TTC549 (cell line): Measurements from ENCODE around the gene FLYWCH2.

Experiments used
- FAIRE-seq: peaks from 2 replicates; lab custom pipeline; 2012; peaks lifted over from hg19 to GRCh38; lab: Jason Lieb, UNC

Gene FLYWCH2

DNA sequence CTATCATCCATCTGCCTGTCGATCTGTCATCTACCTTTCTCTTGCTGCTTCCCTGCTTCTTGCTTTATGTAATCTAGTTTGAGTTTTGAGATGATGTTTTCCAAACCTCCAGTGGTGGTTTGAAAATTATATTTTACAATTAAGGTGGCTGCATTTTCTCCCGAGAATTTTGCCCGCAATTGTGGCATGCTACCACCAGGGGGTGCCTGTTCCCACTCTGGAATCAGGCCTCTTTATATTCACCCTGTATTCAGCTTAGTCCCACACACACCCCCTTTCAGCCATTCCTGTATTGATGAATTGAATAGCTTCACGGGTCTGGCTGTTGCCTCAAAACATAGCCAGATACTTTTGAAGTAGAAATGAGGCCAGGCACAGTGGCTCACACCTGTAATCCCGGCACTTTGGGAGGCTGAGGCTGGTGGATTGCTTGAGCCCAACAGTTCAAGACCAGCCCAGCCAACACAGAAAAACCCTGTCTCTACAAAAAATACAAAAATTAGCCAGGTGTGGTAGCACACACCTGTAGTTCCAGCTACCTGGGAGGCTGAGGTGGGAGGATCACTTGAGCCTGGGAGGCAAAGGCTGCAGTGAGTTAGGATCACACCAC, 28.2 kb upstream of the FLYWCH2 start:
- FAIRE-seq = no peak

DNA sequence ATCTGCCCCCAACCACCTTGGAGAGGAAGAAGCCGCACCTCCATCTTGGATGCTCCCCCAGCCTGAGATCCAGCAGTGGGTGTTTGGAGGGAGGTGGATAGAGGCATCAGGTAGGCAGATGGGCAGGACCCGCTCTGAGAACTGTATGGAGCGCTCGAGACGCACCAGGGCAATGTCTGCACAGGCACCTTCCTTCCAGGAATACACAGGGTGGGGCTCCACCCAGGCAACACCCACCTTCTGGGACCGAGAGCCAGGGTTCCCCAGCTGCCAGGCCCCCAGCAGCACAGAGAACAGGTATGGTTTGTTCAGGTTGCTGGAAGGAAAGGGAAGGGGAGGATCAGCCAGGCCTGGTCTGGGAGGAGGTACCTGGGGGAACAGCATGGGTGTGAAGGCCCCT, 27.5 kb upstream of the FLYWCH2 start:
- FAIRE-seq = no peak

DNA sequence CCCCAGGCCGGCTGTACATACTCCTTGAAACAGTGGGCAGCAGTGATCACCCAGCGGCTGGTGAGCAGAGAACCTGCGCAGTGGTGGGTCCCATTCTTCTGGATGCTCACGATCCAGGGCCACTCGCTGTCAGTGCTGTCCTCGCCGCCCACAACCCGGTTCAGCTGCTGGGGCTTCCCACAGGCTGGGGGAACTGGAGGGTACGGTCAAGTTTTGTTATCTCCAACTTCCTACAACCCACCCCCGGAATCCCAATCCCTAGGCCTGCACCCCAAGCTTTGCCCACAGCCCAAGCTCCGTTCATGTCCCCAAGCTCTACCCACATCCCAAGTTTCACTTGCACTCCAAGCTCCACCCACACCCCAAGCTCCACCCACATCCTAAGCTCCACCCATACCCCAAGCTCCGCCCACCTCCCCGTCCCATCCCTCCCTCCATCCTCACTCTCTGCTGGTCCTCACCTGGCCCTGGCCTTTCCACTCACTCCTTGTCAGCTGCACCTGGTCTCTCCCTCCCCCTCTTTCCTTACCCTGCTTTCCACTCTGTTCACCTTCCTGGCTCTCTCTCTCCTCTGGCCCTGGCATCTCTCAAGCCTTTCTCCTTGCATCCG, 26.8 kb upstream of the FLYWCH2 start:
- FAIRE-seq = no peak

DNA sequence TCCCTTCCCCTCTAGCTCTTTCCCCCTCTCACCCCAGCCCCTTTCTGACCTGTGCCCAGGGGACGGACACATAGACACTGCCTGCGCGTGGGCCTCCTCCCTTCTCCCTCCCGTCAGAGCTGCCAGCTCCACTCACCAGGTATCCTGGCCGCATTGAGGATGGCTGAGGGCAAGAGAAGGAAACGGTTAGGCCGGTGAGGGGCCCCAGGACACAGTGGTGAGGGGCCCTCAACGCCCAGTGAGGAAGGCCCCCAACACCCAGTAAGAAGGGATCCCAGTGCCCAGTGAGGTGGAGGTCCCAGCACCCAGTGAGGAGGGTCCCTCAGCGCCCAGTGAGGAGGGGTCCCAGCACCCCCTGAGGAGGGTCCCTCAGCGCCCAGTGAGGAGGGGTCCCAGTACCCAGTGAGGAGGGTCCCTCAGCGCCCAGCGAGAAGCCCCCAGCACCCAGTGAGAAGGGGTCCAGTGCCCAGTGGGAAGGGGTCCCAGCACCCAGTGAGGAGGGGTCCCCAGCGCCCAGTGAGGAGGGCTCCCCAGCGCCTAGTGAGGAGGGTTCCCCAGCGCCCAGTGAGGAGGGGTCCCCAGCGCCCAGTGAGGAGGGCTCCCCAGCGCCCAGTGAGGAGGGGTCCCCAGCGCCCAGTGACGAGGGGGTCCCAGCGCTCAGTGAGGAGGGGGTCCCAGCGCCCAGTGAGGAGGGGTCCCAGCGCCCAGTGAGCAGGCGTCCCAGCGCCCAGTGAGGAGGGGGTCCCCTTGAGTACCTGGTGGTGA, 26.1 kb upstream of the FLYWCH2 start:
- FAIRE-seq = no peak

DNA sequence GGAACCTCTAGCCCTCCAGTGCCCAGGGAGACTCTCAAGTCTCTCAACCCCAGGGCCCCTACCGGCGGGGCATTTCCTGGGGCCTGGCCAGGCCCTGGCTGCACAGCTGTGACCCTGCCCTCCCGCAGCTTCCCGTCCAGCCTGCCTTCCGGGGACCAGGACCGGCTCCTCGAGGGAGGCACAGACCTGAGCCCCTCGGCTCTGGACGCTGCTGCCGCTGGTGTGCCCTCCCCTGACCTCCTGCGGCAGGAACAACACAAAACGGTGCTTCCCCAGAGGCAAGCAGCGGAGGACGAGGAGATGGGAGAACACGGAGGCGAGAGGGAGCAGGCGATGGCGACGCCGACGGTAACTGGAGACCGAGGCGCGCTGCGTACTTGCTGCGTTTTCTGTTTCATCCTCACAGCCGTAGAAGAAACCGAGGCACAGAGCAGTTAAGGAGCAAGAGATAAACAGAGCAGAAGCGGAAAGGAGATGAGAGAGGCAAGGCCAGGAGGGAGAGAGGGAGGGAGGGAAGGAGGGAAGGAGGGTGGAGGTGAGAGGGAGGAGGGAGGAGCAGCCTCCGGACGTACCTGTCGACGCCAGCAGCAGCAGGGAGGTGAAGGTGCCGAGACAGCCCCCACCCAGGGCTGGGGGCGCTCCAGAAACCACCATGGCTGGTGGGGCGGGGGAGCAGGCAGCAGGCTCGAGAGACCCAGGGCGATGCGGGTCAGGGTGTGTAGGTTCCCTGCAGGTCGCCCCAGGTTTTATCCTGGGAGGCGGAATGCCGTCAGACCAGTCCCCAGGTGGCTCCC, 25.4 kb upstream of the FLYWCH2 start, which contains the start of gene PRSS22:
PRSS22 (minus strand) TSS at position 720 of the 794 bp plus-strand sequence; CDS start at position 654, 66 bp downstream.
- no peak for FAIRE-seq

DNA sequence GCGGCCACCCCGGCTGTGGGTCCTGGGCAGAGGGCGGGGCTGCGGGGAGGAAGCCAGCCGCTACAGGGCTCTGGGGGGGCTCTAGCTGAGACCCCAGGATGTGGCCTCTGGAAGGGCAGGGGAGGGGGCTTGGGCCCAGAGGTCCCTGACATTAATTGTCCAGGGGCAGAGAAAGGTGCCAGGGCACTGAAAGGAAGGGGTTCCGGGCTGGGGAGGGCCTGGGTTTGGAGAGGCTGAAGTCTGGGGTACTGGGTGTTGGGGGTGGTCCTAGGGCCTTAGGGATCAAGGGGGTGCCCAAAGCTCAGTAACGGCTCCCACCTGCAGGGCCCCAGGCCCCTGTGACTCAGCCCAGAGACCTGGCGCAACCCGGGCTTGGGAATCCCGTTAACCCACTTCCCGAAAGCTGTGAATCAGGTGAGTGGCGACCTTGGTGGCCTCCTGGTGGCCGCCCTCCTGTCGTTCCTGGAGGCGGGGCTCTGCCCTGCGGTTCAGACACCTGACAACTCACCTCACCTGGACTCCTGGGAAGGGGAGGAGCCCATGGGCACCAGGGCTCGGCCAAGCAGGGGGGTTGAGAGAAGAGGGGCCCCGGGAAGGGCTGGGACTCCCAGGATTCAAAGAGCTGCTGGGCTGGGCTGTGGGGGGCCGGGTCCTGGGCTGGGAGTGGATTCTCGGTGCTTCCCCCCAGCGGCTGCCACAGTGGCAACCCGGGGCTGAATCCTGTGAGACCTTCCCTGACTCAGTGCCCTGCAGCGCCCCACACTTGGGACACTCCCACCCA, 24.6 kb upstream of the FLYWCH2 start:
- FAIRE-seq = no peak

DNA sequence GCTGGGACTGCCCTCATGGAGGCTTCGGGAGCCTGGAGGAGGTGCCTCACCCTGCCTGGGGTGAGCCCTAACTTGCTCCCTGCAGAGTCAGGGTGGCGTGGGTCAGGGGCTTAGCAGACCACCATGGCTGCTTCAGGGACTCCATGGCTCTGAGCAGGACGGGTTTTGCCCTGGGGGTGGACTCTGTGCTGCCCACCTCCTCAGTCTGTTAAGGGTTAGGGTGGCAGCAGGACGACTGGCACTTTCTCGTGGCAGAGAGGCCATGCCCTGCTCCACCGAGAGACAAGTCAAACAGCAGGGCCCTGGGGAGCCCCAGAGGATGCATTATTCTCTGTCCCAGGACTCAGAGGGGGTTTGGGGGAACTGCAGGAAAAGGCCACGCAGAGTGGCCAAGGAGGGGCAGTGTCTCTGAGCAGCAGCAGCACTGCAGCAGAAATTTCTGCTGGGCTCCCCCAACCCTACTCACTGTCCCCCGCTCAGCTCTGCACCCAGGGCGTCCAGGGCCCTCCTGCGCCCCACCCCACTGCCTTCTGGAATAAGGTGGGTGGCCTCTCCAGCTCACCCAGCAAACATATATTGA, 23.2 kb upstream of the FLYWCH2 start:
- FAIRE-seq = no peak

DNA sequence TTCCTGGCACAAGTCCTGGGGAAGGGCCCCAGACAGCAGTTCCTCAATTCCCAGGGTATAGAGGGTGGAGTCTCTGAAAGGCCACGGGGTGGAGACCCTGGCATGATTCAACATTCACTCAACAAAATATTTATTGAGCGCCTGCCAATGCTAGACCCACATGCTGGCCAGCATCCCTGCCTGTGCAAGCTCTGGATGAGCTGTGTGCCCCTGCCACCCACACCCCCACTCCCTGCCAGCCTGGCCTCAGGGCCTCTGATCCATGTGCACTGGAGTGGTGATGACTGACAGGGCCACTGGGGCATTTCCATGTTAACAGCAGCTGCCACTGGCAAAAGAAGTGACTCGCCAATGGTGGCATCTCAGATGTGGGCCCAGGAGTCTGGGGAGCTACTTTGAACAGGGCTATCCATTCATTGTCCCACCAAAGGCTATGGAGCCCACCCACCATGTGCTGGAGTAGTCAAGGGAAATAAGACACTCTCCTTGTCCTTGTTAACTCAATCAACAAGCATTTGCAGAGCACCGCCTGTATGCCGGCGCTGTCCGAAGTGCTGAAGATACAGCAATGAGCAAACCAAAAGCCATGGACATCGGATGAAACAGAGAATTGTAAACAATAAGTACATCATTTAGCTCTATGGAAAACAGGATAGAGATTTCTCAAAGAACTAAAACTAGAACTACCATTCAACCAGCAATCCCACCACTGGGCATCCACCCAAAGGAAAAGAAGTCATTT, 22.0 kb upstream of the FLYWCH2 start:
- FAIRE-seq = no peak

DNA sequence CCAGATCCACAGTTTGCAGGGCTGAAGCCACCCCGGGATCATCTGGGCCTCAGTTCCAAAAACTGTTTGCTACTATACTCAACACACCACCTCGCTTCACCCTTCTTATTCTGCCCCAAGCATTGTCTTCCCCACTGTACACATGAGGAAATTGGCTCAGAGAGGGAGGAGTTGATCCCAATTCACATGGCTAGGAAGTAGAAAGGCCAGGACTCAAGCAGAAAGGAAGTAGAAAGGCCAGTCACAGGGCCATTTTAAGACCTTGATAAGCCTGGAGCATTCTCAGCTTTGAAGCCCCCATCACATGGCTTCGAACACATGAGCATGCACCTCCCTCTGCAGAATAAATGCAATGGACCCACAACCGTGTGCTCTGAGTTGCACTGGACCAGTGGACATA, 17.4 kb upstream of the FLYWCH2 start:
- no peak for FAIRE-seq

DNA sequence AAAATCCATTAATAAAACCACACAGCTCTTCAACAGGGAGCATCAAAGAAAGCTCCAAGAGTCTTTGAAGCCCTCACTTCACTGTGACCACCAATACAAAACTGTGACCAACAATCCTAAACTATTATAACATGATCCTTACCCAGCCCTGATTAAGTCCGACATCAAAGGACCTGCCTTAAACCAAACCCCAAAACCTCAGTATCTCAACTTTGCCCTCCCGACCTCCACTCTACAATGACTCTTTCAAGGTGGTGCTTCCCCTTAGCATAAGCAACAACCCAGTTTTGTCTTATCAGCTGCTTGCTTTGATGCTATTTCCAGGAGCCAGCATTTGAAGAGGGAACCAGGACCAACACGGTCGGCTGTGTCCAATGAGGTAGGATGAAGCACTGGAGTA, 16.6 kb upstream of the FLYWCH2 start:
- no peak for FAIRE-seq

DNA sequence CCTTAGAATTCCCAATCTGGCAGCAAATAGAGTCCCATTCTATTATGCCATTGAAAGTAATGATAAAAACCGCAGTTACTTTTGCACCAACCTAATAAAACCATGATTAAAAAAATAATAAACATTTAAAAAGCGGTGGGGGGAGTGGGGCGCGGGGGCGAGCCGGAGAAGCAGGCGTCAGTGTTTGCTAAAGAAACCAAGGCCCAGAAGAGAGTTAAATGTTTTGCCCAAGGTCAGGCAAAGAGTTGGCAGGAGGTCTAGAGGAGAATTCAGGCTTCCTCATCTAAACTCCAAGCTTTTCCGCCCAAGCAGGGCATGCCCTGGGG, 15.4 kb upstream of the FLYWCH2 start:
- FAIRE-seq = no peak

DNA sequence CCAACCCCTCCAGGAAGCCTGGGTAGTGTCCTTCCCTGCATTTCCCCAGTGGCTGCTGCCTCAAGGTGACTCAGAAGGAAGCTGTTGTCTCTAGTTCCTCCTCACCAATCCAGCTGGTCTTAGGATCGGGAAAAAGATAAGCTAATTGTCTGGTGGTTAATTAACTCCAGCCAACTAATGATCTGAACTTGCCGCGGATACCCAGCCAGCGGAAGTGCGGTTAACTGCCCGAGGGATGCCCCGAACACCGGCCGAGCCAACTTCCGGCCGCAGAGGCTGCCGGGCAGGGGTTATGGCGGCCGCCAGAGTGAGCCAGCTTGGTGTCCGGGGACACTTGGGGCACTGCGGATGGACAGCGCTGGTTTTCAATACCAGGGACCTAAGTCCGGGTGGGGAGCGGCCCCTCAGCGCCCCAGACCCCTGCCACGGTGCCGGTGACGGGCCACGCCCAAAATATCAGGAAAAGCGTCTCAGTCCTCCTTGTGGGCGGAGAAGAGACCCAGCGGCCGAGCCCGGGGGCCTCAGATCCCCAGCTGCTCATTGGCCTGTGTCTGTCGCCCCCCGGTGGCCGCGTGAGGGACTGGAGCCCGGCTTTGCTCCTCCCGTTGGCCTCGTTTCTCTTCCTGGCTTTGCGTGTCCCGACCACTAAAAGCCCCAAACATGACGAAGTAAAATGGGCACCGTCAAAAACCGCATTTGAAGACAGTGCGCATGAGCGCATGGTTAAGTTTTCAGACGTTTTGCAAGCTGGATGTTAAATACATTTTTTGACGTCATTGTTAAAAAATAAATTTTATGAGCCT, 14.8 kb upstream of the FLYWCH2 start:
- no peak for FAIRE-seq

DNA sequence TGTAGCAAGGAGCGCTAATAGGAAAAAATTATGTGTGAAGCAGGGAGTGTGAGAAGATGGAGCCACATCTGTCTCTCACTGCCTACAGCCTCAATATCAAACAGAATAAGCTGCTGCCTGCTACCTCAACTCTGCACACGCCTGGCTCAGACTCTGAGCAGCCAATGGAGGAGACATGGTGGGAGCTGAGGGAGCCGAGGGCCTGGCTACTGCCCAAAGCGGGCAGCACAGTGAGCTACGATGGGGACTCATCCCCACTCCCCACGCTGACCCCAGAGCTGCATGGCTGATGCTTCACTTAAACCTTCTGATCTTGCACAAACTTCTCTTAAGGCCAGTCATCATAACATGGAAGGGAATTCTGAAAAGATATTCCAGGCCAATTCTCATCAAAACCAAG, 11.1 kb upstream of the FLYWCH2 start:
- no peak for FAIRE-seq

DNA sequence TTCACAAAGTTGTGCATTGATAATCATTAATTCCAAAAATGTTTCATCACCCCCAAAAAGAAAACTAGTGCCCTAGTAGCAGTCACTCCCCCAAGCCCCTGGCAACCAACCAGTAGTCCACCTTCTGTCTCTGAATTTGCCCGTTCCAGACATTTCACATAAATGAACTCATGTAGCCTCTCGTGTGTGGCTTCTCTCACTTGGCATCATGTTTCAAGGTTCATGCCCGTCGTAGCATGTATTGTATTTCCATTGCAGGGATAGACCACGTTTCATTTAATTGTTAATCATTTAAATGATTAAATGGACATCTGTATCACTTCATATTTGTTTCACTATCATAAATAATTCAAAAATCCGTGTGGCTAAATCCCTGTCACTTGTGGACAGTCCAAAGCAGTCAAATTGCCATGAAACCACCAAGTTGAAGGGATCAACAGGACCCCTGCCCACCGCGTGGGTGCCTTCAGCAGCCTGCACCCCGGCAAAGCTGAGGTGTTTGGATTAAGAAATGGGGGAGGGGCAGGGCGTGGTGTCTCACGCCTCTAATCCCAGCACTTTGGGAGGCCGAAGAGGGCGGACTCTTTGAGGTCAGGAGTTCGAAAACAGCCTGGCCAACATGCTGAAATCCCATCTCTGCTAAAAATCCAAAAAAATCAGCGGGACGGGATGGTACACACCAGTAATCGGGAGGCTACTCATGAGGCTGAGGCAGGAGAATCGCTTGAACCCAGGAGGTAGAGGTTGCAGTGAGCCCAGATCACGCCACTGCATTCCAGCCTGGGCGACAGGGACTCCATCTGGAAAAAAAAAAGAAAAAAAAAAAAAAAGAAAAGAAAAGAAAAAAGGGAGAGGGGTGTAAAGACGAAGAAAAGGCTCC, 8.7 kb upstream of the FLYWCH2 start:
- FAIRE-seq = no peak

DNA sequence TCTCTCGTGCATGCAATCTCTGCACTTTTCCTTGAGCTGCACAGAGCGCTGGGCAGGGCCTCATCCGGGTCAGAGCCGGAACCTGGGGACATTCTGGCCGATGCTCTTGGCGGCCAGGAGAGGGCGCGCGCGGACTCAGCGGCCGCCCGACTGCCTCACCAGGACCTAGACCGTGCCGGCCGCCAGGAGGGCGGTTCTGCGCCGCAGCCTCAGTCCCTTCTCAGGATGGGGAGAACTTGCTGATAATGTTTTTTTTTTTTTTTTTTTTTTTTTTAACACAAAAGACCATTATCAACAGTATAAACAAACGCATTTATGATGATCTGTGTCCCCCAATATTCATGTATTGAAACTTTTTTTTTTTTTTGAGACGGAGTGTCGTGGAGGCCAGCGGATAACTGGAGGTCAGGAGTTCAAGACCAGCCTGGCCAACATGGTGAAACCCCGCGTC, 8.1 kb upstream of the FLYWCH2 start:
- FAIRE-seq = peak; percentile 42

DNA sequence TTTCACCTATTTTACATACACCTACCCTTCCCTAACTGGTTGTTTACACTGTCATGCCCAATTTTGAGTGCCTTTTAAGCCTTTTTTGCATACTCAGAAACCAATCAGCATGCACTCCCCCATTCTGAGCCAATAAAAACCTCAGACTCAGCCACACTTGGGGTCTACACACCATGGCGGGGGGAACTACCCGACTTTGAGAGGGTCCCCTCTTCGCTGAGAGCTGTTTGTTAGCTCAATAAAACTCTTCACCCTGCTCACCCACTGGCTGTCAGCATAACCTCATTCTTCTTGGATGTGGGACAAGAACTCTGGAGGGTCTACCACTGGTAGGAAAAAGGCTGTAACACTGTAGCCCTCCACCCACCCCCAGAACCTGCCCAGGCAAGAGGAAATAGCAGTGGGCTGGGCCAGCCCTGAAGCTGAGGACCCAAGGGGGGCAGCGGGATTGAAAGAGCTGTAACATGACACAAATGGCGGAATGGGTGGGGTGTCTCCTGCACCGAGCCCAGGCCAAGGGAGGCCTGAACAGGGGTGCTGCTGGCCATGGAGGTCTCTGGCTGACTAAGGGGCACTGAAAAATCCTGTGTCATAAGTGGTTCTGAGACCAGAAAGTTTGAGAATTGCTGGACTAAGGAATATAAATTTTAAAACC, 3.0 kb upstream of the FLYWCH2 start:
- no peak for FAIRE-seq

DNA sequence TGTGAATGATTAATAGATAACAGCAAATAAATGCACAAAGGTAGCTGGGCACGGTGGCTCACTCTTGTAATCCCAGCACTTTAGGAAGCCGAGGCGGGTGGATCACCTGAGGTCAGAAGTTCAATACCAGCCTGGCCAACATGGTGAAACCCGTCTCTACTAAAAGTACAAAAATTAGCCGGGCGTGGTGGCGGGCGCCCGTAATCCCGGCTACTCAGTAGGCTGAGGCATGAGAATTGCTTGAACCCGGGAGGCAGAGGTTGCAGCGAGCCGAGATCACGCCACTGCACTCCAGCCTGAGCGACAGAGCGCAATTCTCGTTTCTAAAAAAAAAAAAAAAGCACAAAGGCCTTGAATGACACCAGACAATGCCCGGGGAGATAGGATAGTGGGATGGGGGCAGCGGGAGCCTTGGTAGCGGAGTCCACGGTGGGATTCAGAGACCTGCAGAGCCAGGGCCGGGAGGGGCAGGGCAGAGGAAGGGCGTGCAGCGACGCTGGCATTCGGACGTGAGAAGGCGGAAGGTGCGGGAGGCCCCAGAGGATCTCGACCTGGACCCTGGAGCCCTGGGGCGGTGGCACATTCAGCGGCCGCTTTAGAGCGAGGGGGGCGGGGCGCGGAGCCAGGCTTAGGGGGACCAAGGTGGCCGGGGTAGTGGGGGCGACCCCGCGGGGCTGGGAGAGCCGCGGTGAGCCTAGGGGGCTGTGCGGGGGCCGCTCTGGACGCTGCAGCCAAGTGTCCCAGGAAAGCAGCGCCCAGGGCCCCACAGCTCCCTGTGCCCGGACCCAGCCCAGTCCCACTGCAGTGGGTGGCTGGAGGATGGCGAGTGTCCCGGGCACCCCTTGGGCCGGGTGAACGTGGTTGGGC, 999 bp upstream of the FLYWCH2 start:
- FAIRE-seq = no peak
